Heart left ventricle (tissue), 13 donors: ENCODE data around the gene TBX4.

ENCODE experiments used
- CTCF ChIP-seq, 12 donors: fragments of 200-600 bp; sonication (generic) in 4 of 12; IDR thresholded peaks; one replicate each; pipeline versions ENCODE4 v1.5.0 to v1.8.0; 2018 to 2022; ENCODE audit warnings: antibody characterized with exemption in 12 of 12, mild to moderate bottlenecking in 5 of 12
- POLR2A ChIP-seq, 2 donors: fragments of 450-650 bp; IDR thresholded peaks; one replicate each; pipeline ENCODE4 v1.6.1; 2017; ENCODE audit warnings: antibody characterized with exemption in 2 of 2, mild to moderate bottlenecking in 2 of 2, moderate library complexity in 2 of 2
- donor health status: ischemic (EF 13 %, LVEDD 7.1; RV severe dilation, severe dysfunction).
- donor health status: DM: no; HTN: yes; CAD: no.
- donor health status: DM: no; HTN: no; CAD: no.
- donor health status: ischemic (EF 25% LVEDD 6.9; RV normal size, moderate dysfunction).
- donor health status: ischemic (EF 25% LVEDD 5.7; RV mildly dilated, moderate dysfunction).
- donor health status: ischemic (EF 35%, LVEDD 5.7; RV mildly dilated, moderate dysfunction).
- donor health status: nonischemic (EF 11% LVEDD 7.7; RV severe dilation, severe dysfunction).
- donor health status: DM: yes; HTN: yes; CAD: no.
- donor health status: PGD.
- donor health status: ischemic (EF 29% LVEDD 5.4; RV normal size, mild dysfunction).
- donor health status: nonischemic (EF 23%, LVEDD 6.1; RV moderate dilation, normal function).

- TF ChIP-seq CTCF (IDR thresholded peaks at IDR 0.05) (no peak), POLR2A (IDR thresholded peaks at IDR 0.05) (no peak)
Observed at GRCh38 chr17:61451538-61452300, 503 bp upstream of the TBX4 start.
